ENCODE results near the gene SLC6A4.

Gene SLC6A4

DNA sequence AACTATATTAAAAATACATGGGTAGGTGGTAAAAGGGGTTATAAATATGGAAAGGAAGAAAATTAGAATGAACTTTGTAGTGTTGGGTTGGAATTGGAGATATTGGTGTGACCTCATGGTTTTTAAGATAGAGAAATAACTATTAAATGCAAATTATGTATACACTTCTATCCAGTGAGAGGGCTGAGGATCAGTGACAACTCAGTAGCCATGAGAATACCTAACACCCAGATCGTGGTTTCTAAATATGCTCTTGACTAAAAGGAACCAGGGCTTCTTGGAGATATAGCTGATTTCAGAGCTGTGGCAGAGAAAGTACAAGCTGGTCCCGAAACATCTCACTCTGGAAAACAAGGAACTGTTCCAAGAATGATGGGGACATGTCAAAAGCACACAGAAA, 44.4 kb downstream of the SLC6A4 start:
- no peak for TF ChIP-seq EGR1 (IDR thresholded peaks at IDR 0.05)
- no peak for TF ChIP-seq CREB1 (IDR thresholded peaks at IDR 0.05; ENCODE audit: low read depth)
- no peak for TF ChIP-seq USF1 (IDR thresholded peaks at IDR 0.05)
- no peak for TF ChIP-seq TAF1 (IDR thresholded peaks at IDR 0.05; ENCODE audit: low read depth)
- no peak for TF ChIP-seq YY1 (IDR thresholded peaks at IDR 0.05; ENCODE audit: low read depth)
- TF ChIP-seq EP300 (IDR thresholded peaks at IDR 0.05; ENCODE audit: borderline replicate concordance) = no peak
- no peak for TF ChIP-seq CEBPB (IDR thresholded peaks at IDR 0.05)
- TF ChIP-seq, protein P1, sequence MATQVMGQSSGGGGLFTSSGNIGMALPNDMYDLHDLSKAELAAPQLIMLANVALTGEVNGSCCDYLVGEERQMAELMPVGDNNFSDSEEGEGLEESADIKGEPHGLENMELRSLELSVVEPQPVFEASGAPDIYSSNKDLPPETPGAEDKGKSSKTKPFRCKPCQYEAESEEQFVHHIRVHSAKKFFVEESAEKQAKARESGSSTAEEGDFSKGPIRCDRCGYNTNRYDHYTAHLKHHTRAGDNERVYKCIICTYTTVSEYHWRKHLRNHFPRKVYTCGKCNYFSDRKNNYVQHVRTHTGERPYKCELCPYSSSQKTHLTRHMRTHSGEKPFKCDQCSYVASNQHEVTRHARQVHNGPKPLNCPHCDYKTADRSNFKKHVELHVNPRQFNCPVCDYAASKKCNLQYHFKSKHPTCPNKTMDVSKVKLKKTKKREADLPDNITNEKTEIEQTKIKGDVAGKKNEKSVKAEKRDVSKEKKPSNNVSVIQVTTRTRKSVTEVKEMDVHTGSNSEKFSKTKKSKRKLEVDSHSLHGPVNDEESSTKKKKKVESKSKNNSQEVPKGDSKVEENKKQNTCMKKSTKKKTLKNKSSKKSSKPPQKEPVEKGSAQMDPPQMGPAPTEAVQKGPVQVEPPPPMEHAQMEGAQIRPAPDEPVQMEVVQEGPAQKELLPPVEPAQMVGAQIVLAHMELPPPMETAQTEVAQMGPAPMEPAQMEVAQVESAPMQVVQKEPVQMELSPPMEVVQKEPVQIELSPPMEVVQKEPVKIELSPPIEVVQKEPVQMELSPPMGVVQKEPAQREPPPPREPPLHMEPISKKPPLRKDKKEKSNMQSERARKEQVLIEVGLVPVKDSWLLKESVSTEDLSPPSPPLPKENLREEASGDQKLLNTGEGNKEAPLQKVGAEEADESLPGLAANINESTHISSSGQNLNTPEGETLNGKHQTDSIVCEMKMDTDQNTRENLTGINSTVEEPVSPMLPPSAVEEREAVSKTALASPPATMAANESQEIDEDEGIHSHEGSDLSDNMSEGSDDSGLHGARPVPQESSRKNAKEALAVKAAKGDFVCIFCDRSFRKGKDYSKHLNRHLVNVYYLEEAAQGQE (IDR thresholded peaks at IDR 0.05; ENCODE audit: low read depth) = no peak
- TF ChIP-seq RAD21 (IDR thresholded peaks at IDR 0.05; ENCODE audit: low read depth) = no peak
- TF ChIP-seq TEAD4 (IDR thresholded peaks at IDR 0.05) = no peak
- no peak for TF ChIP-seq TCF12 (IDR thresholded peaks at IDR 0.05; ENCODE audit: low read depth)
- no peak for TF ChIP-seq ZBTB7A (IDR thresholded peaks at IDR 0.05; ENCODE audit: low read depth)
- TF ChIP-seq, protein P2, sequence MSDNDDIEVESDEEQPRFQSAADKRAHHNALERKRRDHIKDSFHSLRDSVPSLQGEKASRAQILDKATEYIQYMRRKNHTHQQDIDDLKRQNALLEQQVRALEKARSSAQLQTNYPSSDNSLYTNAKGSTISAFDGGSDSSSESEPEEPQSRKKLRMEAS (IDR thresholded peaks at IDR 0.05) = no peak
- TF ChIP-seq NFIC (IDR thresholded peaks at IDR 0.05) = no peak
- no peak for TF ChIP-seq FOXM1 (IDR thresholded peaks at IDR 0.05; ENCODE audit: borderline replicate concordance, low read depth)

- TF ChIP-seq TEAD4 (IDR thresholded peaks at IDR 0.05) = no peak
- TF ChIP-seq, protein P1 (IDR thresholded peaks at IDR 0.05; ENCODE audit: low read depth) = no peak
- no peak for TF ChIP-seq TCF12 (IDR thresholded peaks at IDR 0.05; ENCODE audit: low read depth)
- no peak for TF ChIP-seq NFIC (IDR thresholded peaks at IDR 0.05)
- no peak for TF ChIP-seq EP300 (IDR thresholded peaks at IDR 0.05; ENCODE audit: borderline replicate concordance)
- no peak for TF ChIP-seq USF1 (IDR thresholded peaks at IDR 0.05)
- no peak for TF ChIP-seq TAF1 (IDR thresholded peaks at IDR 0.05; ENCODE audit: low read depth)
- TF ChIP-seq CEBPB (IDR thresholded peaks at IDR 0.05) = no peak
- no peak for TF ChIP-seq YY1 (IDR thresholded peaks at IDR 0.05; ENCODE audit: low read depth)
- TF ChIP-seq FOXM1 (IDR thresholded peaks at IDR 0.05; ENCODE audit: borderline replicate concordance, low read depth) = no peak
- no peak for TF ChIP-seq RAD21 (IDR thresholded peaks at IDR 0.05; ENCODE audit: low read depth)
- no peak for TF ChIP-seq ZBTB7A (IDR thresholded peaks at IDR 0.05; ENCODE audit: low read depth)
- TF ChIP-seq, protein P2 (IDR thresholded peaks at IDR 0.05) = no peak
- no peak for TF ChIP-seq EGR1 (IDR thresholded peaks at IDR 0.05)
These were observed 47.1 kb downstream of the SLC6A4 start for GRCh38 chr17:30188211-30188939.

GRCh38 chr17:30187573-30187972, 47.9 kb downstream of the SLC6A4 start:
- TF ChIP-seq RAD21 (IDR thresholded peaks at IDR 0.05; ENCODE audit: low read depth) (no peak), ZBTB7A (IDR thresholded peaks at IDR 0.05; ENCODE audit: low read depth) (no peak), NFIC (IDR thresholded peaks at IDR 0.05) (no peak)

DNA sequence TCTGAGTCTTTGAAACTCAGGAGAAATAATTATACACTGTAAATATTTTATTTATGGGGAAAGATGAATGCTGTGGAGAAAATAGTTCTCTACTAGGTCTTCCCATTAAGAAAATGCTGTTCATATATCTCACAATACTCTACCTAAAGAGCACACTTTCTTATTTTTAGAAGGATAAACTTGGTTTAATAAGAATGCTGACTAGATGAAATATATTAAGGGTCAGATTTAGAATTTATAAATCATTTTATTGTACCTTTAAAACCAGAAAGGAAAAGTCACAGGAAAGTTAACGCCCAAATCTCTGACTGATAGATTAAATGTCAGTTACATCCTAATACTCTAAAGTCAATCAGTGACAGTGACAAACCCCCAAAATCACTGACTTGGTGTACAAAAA, 48.7 kb downstream of the SLC6A4 start:
- no peak for TF ChIP-seq USF1 (IDR thresholded peaks at IDR 0.05)
- TF ChIP-seq YY1 (IDR thresholded peaks at IDR 0.05; ENCODE audit: low read depth) = no peak
- no peak for TF ChIP-seq CREB1 (IDR thresholded peaks at IDR 0.05; ENCODE audit: low read depth)
- TF ChIP-seq FOXM1 (IDR thresholded peaks at IDR 0.05; ENCODE audit: borderline replicate concordance, low read depth) = no peak
- no peak for TF ChIP-seq TCF12 (IDR thresholded peaks at IDR 0.05; ENCODE audit: low read depth)
- TF ChIP-seq CEBPB (IDR thresholded peaks at IDR 0.05) = no peak
- TF ChIP-seq, protein P1 (IDR thresholded peaks at IDR 0.05; ENCODE audit: low read depth) = no peak
- no peak for TF ChIP-seq EGR1 (IDR thresholded peaks at IDR 0.05)
- TF ChIP-seq TEAD4 (IDR thresholded peaks at IDR 0.05) = no peak
- no peak for TF ChIP-seq EP300 (IDR thresholded peaks at IDR 0.05; ENCODE audit: borderline replicate concordance)
- no peak for TF ChIP-seq TAF1 (IDR thresholded peaks at IDR 0.05; ENCODE audit: low read depth)
- TF ChIP-seq, protein P2 (IDR thresholded peaks at IDR 0.05) = no peak
- TF ChIP-seq NFIC (IDR thresholded peaks at IDR 0.05) = no peak
- no peak for TF ChIP-seq ZBTB7A (IDR thresholded peaks at IDR 0.05; ENCODE audit: low read depth)
- TF ChIP-seq RAD21 (IDR thresholded peaks at IDR 0.05; ENCODE audit: low read depth) = no peak
